ENCODE results near the gene MRS2.

The MRS2 gene

DNA sequence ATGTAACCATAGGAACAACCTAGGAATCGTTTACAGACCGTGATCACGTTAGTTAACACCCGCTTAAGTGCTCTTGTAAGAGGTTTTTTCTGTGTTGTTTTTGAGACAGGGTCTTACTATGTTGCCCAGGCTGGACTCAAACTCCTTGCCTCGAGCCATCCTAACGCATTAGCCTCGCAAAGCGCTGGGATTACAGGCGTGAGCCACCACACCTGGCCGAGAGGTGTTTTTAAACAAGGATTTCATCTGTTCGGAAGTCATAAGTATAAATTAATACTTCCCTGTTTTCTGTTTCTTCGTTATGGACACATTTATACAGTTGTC lies 727 bp downstream of the MRS2 start:
- Histone ChIP-seq H3K4me3 (replicated peaks; ENCODE audit: insufficient read depth, low read length) (peak overlapping the region; percentile 81), H3K27ac (replicated peaks) (peak overlapping the region; percentile 84), H3K27me3 (ENCODE audit: insufficient read depth, poor library complexity, severe bottlenecking) (no peaks in the 10 kb centered on the region)
- no peak for DNase-seq (ENCODE audit: low read depth in 1 of 2, low spot score in 1 of 2)
- TF ChIP-seq, protein P1, sequence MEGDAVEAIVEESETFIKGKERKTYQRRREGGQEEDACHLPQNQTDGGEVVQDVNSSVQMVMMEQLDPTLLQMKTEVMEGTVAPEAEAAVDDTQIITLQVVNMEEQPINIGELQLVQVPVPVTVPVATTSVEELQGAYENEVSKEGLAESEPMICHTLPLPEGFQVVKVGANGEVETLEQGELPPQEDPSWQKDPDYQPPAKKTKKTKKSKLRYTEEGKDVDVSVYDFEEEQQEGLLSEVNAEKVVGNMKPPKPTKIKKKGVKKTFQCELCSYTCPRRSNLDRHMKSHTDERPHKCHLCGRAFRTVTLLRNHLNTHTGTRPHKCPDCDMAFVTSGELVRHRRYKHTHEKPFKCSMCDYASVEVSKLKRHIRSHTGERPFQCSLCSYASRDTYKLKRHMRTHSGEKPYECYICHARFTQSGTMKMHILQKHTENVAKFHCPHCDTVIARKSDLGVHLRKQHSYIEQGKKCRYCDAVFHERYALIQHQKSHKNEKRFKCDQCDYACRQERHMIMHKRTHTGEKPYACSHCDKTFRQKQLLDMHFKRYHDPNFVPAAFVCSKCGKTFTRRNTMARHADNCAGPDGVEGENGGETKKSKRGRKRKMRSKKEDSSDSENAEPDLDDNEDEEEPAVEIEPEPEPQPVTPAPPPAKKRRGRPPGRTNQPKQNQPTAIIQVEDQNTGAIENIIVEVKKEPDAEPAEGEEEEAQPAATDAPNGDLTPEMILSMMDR (IDR thresholded peaks at IDR 0.05; ENCODE audit: insufficient read depth, low read length), result no peak
- TF ChIP-seq, protein P2, sequence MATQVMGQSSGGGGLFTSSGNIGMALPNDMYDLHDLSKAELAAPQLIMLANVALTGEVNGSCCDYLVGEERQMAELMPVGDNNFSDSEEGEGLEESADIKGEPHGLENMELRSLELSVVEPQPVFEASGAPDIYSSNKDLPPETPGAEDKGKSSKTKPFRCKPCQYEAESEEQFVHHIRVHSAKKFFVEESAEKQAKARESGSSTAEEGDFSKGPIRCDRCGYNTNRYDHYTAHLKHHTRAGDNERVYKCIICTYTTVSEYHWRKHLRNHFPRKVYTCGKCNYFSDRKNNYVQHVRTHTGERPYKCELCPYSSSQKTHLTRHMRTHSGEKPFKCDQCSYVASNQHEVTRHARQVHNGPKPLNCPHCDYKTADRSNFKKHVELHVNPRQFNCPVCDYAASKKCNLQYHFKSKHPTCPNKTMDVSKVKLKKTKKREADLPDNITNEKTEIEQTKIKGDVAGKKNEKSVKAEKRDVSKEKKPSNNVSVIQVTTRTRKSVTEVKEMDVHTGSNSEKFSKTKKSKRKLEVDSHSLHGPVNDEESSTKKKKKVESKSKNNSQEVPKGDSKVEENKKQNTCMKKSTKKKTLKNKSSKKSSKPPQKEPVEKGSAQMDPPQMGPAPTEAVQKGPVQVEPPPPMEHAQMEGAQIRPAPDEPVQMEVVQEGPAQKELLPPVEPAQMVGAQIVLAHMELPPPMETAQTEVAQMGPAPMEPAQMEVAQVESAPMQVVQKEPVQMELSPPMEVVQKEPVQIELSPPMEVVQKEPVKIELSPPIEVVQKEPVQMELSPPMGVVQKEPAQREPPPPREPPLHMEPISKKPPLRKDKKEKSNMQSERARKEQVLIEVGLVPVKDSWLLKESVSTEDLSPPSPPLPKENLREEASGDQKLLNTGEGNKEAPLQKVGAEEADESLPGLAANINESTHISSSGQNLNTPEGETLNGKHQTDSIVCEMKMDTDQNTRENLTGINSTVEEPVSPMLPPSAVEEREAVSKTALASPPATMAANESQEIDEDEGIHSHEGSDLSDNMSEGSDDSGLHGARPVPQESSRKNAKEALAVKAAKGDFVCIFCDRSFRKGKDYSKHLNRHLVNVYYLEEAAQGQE (IDR thresholded peaks at IDR 0.05; ENCODE audit: insufficient replicate concordance, low read depth), result no peak

DNA sequence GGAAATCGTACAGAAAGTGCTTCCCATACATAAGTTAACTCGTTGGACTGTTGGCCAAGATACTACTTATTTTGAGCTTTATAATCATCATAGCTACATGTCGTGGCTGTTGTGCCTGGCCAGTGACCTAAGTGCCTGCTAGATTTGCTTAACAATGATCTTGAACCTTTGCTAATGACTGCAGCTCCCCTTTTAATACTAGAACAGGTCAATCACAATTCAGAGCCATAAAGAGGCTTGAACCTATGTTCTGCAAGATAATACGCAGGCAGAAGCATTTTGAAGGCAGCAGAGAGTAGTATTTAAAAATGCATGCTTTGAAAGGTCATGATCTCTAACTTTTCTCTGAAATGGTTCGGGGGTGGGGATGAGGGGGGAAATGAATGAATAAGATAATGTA lies 2.5 kb downstream of the MRS2 start:
- no peak for TF ChIP-seq POLR2AphosphoS5 (IDR thresholded peaks at IDR 0.05; ENCODE audit: low read depth)
- TF ChIP-seq, protein P1 (IDR thresholded peaks at IDR 0.05; ENCODE audit: insufficient read depth, low read length), result no peak
- TF ChIP-seq GABPA (IDR thresholded peaks at IDR 0.05; ENCODE audit: low read depth), result no peak
- no peak for TF ChIP-seq SPI1 (IDR thresholded peaks at IDR 0.05; ENCODE audit: borderline replicate concordance, low read depth)
- TF ChIP-seq, protein P2 (IDR thresholded peaks at IDR 0.05; ENCODE audit: insufficient replicate concordance, low read depth), result no peak
- Histone ChIP-seq H3K27me3 (ENCODE audit: insufficient read depth, poor library complexity, severe bottlenecking) (no peaks in the 10 kb centered on the region), H3K4me3 (replicated peaks; ENCODE audit: insufficient read depth, low read length) (no peak overlapping the region), H3K27ac (replicated peaks) (no peak overlapping the region)
- no peak for DNase-seq (ENCODE audit: low read depth in 1 of 2, low spot score in 1 of 2)

DNA sequence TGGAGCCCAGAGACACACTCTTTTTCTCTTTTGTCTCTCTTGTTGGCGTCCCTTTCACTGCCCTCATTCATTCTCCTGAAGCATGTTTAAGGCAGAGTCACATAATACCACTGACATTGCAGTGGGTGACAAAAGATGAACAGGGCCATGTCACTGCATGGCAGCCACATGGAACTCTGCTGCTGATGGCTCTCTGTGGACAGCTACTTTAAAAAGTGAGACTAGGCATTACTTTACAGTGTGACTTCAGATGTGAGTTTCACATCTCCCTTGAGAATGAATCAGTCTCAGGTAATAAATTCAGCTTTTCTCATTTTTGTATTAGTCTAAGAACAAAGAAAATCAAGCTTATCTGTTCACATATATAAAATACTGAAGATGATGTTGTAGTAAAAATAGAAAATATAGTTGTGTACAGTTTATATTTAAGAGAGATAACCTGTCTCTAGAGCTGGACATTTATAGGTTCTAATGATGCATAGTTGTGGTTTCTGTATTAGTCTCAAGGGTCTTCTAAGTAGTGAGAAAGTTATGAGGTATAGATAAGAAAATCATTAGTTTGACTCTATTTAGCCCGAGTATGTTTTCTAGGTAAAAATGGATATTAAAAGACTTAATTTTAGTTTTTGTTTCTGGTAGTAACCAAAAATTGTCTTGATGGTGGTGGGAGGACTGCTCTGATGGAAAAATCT lies 6.1 kb downstream of the MRS2 start:
- TF ChIP-seq SPI1 (IDR thresholded peaks at IDR 0.05; ENCODE audit: borderline replicate concordance, low read depth) (no peak), GABPA (IDR thresholded peaks at IDR 0.05; ENCODE audit: low read depth) (no peak), POLR2AphosphoS5 (IDR thresholded peaks at IDR 0.05; ENCODE audit: low read depth) (no peak)
- TF ChIP-seq, protein P1 (IDR thresholded peaks at IDR 0.05; ENCODE audit: insufficient read depth, low read length), result no peak
- TF ChIP-seq, protein P2 (IDR thresholded peaks at IDR 0.05; ENCODE audit: insufficient replicate concordance, low read depth), result no peak
- H3K4me3 ChIP-seq (replicated peaks; ENCODE audit: insufficient read depth, low read length), result no peak overlapping the region
- H3K27ac ChIP-seq (replicated peaks), result no peak overlapping the region
- no peak for DNase-seq (ENCODE audit: low read depth in 1 of 2, low spot score in 1 of 2)
- no peaks in the 10 kb centered on the region for H3K27me3 ChIP-seq (ENCODE audit: insufficient read depth, poor library complexity, severe bottlenecking)
